HG02642 (cell line): Measurements from ENCODE around the gene SV2C.
"Not testable (repeated sequence)": the region's sequence is repeated elsewhere in the genome, so short reads cannot be mapped to it uniquely, and the experiment has no call there.

ENCODE experiments used
- ATAC-seq: cut with Tn5 transposase; IDR thresholded peaks from one replicate; pipeline ENCODE4 v1.9.1; 2021; ENCODE audit warnings: mild to moderate bottlenecking; ENCODE audit not compliant: unreplicated experiment, poor library complexity

The SV2C gene

GRCh38 chr5:76332102-76332501 is 248.9 kb downstream of the SV2C start:
- ATAC-seq, result no peak

GRCh38 chr5:76332611-76333205 is 249.5 kb downstream of the SV2C start:
- no peak for ATAC-seq

DNA sequence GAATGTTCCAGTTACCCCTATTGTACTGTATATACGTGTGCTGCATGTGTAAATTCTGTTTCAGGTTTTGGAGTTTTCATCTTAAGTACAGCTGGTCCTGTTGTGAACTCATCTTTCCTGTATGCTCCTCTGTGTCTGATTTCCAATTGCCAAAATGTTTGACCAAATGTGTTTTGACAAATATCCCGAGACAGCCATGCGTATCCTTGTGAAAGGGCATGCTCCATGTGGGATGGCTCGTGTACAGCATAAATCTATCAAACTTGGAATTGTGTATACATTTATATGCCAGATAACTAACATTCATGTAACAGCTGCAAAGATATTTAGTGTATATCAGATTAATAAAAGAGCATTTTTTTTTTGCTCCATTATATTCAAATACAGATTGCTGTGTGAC is 250.4 kb downstream of the SV2C start:
- no peak for ATAC-seq

DNA sequence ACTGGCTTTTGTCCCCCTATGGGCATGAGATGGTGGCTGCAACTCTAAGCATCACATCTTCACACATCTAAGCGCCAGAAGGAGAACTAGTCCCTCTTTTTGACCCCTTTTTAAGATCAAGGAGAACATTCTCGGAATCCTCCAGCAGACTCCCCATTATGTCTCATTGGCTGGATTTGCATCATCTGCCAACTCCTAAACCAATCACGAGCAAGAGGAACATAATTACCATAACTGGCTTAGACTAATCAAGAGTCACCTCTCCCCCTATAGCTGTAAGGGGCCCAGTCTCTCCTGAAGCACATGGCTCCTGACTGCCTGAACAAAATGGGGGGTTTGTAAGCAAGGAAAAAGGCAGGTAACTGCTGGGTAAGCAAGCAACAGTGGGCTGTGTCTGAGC is 251.4 kb downstream of the SV2C start:
- ATAC-seq, result no peak

- ATAC-seq, result not testable (repeated sequence)
Measured at GRCh38 chr5:76335451-76335850, 252.3 kb downstream of the SV2C start.

- not testable (repeated sequence) for ATAC-seq
Measured at GRCh38 chr5:76336253-76336809, 253.1 kb downstream of the SV2C start.

- ATAC-seq, result no peak
Measured at GRCh38 chr5:76337953-76338451, 254.8 kb downstream of the SV2C start.

- no peak for ATAC-seq
Measured at GRCh38 chr5:76339919-76340318, 256.7 kb downstream of the SV2C start.

DNA sequence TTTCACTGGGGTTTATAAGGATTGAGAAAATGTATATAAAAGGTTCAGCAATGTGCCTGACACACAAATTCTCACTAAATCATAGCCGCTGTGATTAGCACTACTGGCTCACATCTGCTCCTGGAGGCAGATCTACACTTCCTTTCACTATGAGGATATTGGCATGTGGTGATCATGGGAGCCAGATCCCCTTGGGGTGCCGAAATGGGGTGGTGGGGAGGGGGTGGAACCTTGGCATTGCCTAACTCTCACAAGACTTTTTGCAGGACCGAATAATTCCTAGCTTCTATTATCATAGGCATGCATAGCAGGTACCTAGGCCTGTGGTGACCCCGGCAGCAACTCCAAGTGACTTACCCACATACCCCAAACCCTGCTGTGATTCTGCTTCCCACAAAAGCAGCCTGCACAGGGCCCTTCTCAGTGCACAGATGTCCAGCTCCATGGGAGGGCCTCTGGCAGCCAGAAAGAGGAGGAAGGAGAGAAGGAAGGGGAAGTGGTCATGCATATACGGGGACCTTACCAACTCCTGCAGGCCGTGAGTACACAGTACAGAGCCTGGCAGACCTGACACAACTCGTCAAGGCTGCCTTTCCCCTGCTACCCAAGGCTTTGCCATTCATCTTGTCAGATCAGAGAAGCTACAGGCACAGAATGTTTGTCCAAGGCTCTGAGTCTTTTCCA is 258.6 kb downstream of the SV2C start:
- ATAC-seq, result no peak

GRCh38 chr5:76342474-76342873 is 259.3 kb downstream of the SV2C start:
- ATAC-seq, result no peak

DNA sequence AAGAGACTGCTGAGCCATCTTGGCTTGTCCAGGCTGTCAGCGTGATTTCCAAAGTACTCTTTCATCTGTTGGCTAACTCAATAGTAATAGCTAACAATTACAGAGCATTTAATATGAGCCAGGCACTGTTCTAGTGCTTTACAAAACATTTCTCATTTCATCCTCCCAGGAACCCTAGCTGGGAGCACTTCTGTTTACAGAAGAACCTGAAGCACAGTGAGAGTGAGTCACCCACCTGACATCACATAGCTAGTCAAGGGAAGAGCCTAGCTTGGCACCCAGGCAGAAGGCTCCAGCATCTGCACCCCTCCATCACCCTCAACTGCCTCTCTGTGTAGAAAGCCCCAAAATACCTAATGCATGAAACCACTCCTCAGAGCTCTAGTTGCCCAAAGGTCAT is 262.4 kb downstream of the SV2C start:
- ATAC-seq, result no peak

GRCh38 chr5:76351176-76351575 is 268.0 kb downstream of the SV2C start:
- ATAC-seq, result peak; percentile 29

GRCh38 chr5:76351577-76351976 is 268.4 kb downstream of the SV2C start:
- ATAC-seq, result peak; percentile 99

DNA sequence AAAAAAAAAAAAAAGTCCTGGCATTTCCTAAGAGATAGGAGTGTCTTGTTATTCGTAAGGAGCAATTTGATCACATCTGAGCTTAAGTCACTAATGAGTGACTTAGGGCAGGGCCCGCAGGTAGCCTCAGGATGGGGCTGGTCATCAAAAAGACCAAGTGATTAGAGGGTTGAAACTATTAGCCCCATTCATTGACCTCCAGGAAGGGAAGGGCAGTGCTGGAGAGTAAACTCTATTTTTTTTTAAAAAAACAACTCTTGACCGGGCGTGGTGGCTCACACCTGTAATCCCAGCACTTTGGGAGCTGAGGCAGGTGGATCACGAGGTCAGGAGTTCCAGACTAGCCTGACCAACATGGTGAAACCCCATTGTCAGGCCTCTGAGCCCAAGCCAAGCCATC is 273.7 kb downstream of the SV2C start:
- ATAC-seq, result no peak

GRCh38 chr5:76363352-76364225 is 280.4 kb downstream of the SV2C start:
- no peak for ATAC-seq

DNA sequence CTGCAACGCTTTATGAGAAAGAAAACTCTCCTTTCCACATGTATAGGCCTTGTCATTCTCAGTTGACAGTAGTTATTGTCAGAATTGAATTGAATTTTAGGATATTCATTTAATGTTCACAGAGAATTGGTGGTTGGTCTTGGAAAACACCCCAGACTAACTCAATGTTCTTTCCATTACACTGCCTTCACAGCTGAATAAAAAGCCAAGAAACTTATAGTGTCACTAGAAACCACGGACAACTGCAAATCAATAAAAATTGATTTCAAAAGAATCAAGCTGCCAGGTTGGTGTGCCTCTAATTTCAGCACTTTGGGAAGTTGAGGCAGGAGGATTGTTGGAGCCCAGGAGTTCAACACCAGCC is 281.0 kb downstream of the SV2C start:
- no peak for ATAC-seq

DNA sequence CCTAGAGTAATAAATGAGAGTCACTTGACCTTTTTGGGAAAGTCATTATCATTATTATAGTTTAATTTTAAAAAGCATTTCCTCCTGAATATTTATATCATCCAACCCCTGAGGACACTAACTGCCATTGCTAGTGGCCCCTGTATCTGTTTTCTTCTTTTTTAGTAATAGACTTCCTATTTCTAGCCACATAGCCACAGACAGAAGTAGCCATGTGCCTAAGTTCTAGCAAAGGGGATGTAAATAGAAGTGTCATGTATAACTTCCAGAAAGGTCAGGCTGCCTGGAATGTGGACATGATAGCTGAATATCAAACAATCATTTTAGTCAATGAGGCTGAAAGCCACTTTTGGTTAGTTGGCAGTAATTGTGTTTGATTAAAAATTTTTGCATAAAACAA is 282.4 kb downstream of the SV2C start:
- ATAC-seq, result no peak

DNA sequence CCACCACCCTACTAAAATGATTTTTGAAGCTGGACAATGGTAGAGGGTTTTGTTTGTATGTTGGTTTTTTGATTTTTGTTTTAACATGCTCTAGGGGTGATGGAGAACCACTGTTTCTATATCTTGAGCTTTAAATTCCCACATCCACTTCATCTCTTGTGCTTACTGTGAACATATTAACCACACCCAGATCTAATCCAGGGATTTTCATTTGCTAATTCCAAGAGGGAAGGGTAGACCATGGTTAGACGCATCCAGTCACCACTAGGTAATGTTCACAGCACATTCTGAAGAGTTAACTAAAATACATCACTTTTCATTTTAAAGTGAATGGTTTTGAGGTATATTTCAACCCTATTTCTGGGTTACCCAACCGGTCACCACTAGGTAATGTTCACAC is 283.4 kb downstream of the SV2C start:
- ATAC-seq, result no peak

DNA sequence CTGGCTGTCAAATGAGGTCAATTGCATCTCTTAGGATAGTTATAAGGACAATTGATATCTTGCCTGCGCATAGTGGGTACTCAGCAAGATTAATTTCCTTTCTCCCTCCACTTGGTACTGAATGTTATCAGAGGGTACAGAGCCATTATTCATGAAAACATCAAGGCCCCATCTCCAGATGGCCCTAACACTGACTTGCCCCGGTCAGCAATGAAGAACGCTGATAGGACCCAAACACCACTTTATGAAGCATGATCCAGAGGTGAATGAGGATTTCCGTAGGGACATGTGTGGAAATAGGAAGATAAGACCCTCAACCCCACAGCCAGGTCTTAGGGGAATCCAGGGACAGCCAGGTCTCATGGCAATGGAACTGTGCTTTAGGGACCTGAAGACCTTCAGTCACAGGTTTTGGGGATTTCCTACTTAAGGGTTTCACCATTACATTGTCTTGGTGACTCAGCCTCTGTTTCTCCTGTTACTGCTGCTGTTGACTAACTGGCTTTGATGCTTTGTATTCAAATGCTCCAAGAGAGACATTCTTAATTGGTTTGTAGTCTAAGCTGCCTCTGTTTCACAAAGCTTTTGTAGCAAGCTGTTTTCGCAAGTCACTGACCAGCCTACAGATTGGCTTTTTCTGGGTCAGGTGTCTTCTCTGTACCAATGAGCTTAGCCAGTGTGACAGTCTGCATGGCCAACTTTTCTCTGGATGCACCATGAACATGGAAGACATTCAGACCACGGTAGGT is 284.6 kb downstream of the SV2C start:
- ATAC-seq, result peak; percentile 68

GRCh38 chr5:76368941-76369340 is 285.8 kb downstream of the SV2C start:
- ATAC-seq, result no peak
